GM19328 (cell line): ENCODE measurements around the gene STXBP5.

Source experiments
- ATAC-seq: cut with Tn5 transposase; IDR thresholded peaks from one replicate; pipeline ENCODE4 v1.9.1; 2021; ENCODE audit warnings: mild to moderate bottlenecking, moderate library complexity; ENCODE audit not compliant: unreplicated experiment

STXBP5 gene

DNA sequence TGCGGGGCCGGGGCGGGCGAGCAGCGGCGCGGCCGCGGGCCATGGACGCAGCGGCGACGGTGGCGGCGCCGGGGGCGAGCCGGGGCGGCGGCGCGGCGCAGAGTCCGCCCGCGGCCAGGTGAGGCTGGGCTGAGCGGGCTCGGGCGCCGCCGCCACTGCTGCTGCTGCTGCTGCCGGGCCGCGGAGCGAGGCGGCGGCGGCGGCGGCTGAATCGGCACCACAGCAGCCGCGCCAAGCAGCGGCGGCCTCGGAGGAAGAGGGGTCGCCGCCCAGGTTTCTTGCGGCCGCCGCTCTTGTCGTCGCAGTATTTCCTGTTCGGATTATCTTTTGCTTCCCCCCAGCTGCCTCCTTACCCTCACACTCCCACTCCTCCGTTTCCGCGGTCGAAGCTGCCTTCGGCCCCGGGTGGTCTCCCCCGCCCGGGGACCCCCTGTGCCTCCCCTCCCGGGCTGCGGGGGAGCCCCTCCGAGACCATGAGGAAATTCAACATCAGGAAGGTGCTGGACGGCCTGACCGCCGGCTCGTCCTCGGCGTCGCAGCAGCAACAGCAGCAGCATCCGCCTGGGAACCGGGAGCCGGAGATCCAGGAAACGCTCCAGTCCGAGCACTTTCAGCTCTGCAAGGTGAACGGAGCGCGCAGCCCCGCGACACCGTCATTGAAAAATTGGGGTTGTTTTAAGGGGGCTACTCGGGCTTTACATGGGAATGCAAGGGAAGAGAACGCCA lies at the start of gene STXBP5:
STXBP5 (plus strand) TSS at position 358 of the 726 bp plus-strand sequence; CDS start at position 474, 116 bp downstream.
- ATAC-seq, result peak; percentile 21

DNA sequence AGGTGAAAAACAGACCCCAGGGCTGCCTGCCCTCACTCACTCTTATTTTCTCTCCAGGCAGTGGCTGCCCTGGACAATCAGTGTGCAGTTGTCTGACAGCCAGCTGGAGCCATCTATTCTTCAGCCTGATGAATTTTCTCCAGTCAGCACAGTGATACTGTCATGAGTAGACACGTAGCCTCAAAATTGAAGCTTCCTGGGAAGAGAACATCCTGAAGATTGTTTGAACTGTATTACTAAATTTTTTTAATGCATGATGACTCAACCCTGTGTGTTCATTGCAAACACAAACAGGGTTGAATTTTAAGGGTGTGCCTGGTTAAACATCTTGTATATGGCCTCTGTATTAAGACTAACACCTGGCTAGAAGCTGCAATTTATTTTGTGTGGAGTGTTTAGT lies 49.8 kb upstream of the STXBP5 start:
- no peak for ATAC-seq

GRCh38 chr6:147156218-147156617 lies 48.0 kb upstream of the STXBP5 start:
- no peak for ATAC-seq

DNA sequence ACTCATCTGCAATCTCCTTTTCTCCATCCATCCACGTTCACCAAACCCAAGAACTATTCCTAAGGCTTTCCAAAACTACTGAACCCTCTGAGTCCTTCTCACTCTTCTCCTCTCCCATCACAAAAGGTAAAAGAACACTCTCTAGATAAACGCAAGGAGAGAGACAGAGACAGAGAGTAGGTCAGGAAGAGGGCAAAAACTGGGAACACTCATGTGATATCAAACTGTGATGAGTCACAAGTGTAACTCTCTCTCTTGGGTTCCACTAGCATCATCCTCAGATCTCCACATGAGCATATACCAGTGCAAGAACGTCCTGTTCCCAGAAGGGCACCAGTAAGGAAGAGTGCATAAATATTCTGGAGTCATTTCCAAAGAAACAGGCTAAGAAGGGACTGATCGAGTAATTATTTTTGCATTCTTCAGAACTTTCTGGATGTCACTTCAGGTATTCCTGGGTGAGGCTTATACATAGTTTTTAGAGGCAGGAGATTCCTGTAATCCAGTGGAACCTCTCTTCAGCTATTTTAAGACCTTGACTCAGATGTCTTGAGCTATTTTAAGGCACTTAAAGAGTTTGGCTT lies 47.3 kb upstream of the STXBP5 start:
- ATAC-seq, result no peak

DNA sequence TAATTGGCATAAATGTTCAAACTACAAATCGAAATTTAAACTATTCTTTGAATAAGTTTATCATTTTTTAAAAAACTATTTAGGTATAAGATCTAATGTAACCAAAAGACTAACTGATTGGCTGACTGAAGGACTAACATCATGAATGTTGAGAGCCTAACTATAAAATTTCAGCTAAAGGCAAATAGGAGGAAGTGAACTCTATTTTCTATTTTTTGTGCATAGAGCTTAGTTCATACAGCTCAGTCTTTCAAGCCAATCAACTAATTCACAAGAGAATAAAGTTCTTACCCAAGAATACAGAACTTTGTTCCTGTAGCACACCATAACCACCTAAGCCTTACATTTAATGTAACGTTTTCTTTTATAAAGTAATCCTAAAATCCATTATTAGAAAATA lies 46.3 kb upstream of the STXBP5 start:
- no peak for ATAC-seq

DNA sequence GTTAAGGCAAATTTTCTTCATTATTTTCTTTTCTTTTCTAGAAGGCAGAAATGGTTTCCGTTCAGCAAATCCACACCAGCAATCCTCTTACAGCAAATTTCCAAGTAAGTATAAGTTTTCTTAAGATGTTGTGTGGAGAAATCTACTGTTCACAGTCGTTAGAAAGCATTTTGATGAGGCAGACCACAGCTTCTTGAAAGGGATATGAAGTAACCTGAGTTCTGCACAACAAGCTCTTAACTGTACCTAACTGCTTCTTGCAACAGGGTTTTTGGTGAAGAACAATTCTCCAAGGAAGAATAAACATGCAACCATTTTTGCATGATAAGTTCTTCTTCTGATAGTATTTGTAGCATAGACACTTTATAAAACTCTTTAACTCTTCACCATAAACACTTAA lies 45.3 kb upstream of the STXBP5 start:
- ATAC-seq, result no peak

GRCh38 chr6:147159536-147160374 lies 44.5 kb upstream of the STXBP5 start:
- ATAC-seq, result no peak

GRCh38 chr6:147160593-147160992 lies 43.6 kb upstream of the STXBP5 start:
- no peak for ATAC-seq

DNA sequence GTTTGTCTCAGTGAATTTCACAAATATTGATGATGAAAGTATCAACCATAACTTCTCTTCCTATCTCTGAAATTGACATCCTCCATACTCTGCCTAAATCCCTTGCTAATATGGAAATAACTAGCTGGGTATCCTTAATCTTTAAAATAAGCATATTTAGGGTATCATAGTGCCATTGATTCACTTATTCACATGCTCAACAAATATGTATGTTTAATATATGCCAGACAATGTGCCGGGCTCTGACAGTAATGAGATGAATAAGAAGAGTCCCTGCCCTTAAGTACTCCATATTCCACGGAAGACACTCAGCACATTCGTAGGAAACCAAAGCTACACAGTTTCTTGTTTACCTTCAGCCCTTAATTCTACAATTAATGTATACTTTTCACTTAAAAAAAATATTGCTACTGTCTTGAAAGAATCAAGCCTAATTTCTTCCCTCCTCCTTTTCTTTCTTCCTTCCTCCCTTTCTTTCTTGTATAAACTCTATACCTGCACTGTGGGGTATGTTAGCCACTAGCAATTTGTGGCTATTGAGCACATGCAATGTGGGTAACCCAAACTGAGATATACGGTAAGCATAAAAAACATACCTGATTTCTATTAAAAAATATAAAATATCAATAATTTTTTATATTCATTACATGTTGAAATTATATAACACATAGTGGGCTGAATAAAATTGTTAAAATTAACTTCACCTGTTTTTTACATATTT lies 42.8 kb upstream of the STXBP5 start:
- no peak for ATAC-seq

GRCh38 chr6:147161974-147162495 lies 42.2 kb upstream of the STXBP5 start:
- no peak for ATAC-seq

DNA sequence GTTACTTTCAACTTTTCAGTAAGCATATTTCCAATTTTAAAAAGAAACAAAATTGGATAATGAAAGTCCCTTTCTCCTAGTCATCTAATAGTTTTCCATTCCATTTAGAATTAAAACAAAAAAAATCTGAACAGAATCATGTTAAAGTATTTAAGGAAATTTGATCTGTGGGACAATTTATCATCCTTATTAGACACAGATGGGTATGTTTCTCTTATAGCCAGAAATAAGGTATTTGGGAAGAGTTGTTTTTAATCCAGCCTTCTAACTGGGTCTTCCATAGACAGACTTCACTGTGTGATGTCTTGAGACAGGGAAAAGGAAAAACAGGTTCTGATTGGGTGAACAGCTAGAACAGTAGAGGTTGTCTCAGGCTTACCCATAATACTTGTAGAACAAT lies 39.5 kb upstream of the STXBP5 start:
- no peak for ATAC-seq

- ATAC-seq, result no peak
These were observed 37.8 kb upstream of the STXBP5 start for GRCh38 chr6:147166360-147166944.

DNA sequence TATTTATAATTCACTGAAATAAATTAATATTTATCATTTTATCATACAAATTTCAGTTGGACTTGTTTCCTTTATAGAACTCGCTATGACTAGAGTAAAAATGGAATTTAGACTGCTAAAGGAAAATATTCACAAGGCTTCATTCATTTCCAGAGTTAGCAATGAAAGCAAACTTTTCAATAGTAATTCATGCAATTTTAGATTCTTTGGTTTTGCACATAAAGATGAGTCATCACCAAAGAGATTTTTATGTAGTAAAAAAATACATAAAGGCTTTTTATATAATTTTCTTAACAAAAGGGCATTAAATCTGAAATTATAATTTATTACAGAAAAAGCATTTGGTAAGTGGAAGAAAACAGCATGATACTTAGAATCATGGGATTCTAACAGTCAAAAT lies 37.2 kb upstream of the STXBP5 start:
- ATAC-seq, result no peak

DNA sequence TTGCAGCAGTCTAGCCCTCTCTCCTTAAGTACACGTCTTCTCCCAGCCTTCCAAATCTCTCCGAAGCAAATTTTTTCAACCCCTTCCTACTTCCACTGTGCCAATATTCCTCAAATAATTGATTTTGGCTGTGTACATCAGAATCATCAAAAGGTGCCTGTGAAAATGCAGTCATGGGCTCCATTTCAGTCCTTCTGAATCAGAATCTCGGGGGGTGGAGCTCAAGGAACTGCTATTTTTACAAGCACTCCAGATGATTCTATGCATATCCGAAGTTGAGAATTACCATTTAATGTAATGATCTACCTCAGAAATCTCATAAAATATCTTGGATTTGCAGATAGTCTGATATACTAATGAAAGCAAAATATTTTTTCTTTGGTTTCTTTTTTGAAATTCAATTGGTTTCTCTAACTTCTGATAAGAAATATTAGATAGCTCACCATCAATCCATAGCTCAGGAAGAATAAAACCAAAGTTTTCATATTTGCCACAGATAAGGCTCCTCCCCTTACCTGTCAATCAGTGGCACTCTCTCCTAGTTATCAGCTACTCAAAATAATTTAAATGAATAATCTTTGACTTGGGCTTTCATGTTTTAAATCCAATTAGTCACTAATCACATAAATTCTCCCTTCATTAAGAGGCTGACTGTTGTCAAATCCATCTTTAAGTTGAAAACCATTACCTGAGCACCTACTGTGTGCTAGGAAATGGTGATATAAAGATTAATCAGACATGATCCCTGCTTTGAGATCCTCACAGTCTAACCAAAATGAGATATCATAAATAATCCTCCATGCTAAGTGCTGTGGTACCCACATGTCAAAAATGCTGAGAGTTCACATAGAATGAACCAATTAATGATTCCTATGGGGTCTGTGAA lies 36.4 kb upstream of the STXBP5 start:
- ATAC-seq, result no peak

DNA sequence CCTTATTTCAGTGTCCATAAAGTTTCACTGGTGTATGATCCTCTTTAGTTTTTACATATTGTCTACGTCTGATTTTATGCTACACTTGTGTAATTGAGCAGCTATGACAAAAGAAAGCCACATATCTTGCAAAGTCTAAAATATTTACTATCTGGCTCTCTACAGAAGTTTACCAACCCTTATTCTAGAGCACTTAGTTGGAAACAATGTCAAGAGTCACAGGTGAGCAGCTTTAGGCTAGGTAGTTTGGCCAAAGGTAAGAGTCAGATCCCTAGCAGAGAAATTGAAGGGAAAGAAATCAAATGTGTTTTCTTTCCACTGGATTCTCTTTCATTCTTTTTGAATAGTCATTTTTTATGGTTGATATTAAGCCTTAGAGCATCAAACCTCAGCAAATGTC lies 34.7 kb upstream of the STXBP5 start:
- ATAC-seq, result no peak

GRCh38 chr6:147170269-147170668 lies 33.9 kb upstream of the STXBP5 start:
- ATAC-seq, result no peak

DNA sequence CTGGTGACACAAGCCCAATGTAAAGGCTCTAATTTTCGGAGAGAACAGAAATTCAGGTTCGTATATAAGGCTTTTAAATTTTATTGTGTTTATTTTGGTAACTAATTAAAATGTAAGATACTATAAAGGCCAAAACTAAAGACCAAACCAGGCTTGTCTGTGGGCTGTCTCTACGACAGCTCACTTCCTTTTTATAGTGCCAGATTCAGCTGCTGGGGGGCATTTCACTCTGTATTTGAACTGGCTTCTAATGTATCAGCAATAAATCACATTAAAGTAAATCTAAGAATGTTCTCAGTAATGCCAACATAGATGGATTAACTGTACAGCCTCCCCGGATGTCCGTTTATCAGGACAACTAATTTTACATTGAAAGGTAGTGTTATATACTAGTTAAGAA lies 31.1 kb upstream of the STXBP5 start:
- ATAC-seq, result no peak

DNA sequence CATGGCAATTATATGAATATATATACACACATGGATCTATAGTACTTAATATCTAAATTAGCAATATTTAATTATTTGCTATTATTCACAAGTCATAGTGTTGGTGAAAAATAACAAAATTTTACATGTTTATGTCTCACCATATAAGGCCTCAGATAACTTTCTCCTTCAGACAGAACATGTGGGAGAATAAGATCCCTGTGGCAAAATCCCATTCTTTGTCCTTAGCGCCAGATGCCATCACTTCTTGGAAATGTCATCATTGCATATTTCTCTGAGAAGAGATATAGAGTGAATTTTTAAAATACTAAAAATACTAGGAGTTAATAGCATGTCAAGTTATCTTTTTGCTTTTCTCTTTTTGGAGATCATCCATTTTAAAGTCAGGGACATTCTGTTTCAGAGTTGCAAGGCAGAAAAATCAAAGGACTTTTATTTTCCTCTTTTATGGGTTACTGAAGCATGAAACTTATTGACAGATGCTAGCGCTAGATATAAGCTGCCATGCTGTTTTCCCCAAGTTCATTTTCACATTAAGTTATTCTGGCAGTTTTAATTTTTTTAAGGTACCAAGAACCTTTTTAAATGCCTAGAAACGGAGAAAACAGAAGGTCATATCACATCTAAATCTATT lies 30.4 kb upstream of the STXBP5 start:
- no peak for ATAC-seq

DNA sequence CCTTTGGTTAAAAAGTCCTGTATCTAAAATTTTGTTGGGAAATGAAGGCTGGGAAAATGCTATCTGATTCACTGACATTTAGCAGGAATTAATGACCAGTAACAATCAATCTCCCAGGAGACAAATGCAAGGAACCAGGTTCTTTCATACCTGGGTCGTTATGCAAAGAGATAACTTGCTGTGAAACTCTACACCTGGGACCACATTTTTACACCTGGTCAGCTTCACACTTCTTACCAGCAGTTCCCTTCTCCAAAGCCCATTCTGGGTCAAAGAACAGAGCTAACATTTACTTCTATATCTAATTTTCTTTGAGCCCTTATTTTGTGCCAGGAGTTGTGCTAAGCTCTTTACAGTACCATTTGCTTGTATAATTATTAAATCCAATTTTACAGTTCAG lies 27.4 kb upstream of the STXBP5 start:
- ATAC-seq, result no peak
